Measurements from ENCODE around the gene CHCHD6.

DNA sequence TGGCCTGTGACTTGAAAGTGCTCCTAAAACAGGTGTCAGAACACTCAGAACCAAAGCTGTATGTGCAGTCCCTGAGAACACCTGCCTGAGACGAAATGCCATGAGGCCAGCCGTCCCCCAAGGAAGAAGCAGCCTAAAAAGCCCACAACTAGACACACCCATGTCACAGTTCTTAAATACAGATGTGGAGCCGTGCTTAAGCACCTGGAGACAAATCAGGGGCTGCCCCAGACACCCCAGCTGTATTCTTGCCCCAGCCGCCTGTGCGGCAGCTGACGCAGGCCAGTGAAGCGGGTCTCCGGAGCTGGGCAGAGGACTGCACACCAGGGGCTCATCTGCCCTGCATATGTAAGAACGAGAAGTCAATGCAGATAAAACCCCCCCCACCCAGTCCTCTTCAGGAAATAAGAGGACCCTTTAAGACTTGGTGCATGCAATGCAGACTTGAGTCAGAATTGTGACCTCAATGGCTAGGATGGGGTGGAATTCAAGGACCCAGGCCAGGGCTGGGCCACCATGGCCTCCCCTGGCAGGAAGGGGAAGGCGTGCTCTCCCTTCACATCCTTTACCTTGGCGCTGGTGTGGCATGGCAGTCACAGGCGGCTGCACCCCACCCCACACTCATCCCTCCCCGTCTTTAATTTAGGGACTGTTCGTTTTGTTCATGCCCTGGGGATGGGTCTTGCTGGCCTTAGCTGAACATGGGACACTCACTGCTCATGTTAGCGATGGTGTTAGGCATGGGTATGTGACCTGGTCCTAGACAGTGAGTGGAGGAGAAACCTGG lies 251.2 kb downstream of the CHCHD6 start:
- TF ChIP-seq EZH2 (IDR thresholded peaks at IDR 0.05; ENCODE audit: insufficient read depth, poor library complexity, severe bottlenecking), result no peak
- TF ChIP-seq EZH2phosphoT487 (IDR thresholded peaks at IDR 0.05; ENCODE audit: insufficient read depth, low read depth), result no peak
